WERI-Rb-1 (cell line): ENCODE results near the gene ACACA.

Source experiments
- DNase-seq: peaks from one replicate; pipeline ENCODE4 v3.0.0-alpha.2; 2020
- H3K27ac ChIP-seq: fragments of 250-450 bp; sonication (Bioruptor Pico); 2 replicates; pipeline ENCODE4 v1.5.1; 2020; ENCODE audit warnings: mild to moderate bottlenecking, moderate library complexity
- H3K27me3 ChIP-seq: fragments of 250-450 bp; sonication (Bioruptor Pico); 2 replicates; pipeline ENCODE4 v1.5.1; 2021; ENCODE audit warnings: mild to moderate bottlenecking, low read depth, moderate library complexity; ENCODE audit not compliant: insufficient read depth, severe bottlenecking
- H3K36me3 ChIP-seq: fragments of 250-450 bp; sonication (Bioruptor Pico); 2 replicates; pipeline ENCODE4 v1.5.1; 2020; ENCODE audit warnings: mild to moderate bottlenecking, moderate library complexity
- H3K4me3 ChIP-seq: 2 replicates; pipeline ENCODE4 v1.5.1; 2011; ENCODE audit warnings: low read depth, mild to moderate bottlenecking, control low read depth, low read length
- H3K9me3 ChIP-seq: fragments of 250-450 bp; sonication (Bioruptor Pico); 2 replicates; pipeline ENCODE4 v1.5.1; 2021; ENCODE audit warnings: mild to moderate bottlenecking, moderate library complexity; ENCODE audit not compliant: severe bottlenecking
- TF ChIP-seq, protein P1 (sequence below): IDR thresholded peaks from 2 replicates; pipeline ENCODE4 v1.5.1; 2011; ENCODE audit warnings: low read depth, mild to moderate bottlenecking, control low read depth, inconsistent platforms, low read length

The ACACA gene

DNA sequence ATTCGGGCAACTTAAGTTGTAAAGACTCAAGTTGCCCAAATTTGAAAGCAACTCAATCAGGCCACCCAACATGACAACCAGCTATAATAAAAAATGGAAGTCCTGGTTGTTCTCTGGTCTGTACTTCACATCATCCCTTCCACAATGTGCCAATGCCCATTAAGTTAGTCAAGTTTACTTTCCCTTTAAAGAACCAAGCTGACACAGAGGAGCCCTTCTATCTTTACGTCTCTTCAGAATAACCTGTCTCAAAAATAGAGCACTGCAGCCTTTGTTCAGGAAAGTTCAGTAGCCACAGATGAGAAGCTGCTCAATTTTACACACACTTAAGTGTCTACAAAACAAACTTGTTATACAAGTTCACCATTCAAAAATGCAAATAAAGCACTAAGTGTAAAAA is 106.0 kb downstream of the ACACA start:
- Histone ChIP-seq H3K4me3 (no peak overlapping the region), H3K9me3 (no peaks in the 10 kb centered on the region), H3K27me3 (no peaks in the 10 kb centered on the region), H3K27ac (no peak overlapping the region), H3K36me3 (peaks cover 19% of the 10 kb centered on the region)
- no peak for DNase-seq
- TF ChIP-seq, protein P1, sequence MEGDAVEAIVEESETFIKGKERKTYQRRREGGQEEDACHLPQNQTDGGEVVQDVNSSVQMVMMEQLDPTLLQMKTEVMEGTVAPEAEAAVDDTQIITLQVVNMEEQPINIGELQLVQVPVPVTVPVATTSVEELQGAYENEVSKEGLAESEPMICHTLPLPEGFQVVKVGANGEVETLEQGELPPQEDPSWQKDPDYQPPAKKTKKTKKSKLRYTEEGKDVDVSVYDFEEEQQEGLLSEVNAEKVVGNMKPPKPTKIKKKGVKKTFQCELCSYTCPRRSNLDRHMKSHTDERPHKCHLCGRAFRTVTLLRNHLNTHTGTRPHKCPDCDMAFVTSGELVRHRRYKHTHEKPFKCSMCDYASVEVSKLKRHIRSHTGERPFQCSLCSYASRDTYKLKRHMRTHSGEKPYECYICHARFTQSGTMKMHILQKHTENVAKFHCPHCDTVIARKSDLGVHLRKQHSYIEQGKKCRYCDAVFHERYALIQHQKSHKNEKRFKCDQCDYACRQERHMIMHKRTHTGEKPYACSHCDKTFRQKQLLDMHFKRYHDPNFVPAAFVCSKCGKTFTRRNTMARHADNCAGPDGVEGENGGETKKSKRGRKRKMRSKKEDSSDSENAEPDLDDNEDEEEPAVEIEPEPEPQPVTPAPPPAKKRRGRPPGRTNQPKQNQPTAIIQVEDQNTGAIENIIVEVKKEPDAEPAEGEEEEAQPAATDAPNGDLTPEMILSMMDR = no peak

DNA sequence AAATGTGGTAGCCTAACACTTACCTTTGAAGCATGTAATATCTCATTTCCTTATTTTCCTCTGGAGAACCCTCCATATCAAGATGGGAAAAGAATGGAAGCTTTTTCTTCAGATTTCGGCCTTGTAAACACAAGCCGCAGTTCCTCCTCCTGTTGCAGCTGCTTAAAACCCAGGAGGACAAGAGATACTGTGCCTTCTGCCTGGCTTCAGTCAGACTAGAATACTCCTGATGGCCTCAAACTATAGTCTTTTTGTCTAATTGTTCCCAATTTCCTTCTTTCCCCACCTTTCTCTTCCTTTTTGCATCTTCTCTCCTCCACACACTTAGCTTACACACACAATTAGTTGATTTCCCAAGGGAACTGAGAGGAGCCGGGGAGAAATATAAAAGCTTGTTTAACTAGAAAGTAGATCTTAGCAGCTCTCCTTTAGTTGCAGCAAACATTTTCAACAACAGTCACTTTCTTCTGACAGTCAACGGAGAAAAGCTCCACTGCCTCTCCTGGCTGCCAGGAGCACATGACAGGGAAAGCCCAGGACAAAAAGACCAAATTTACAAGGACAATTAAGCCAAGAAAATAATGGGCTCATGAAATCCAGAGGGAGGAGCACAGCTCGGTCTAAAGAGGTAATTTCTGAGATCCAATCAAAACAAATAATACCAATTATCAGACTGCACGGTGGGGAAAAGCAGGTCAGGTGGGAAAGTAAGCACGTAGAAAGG is 107.2 kb downstream of the ACACA start:
- peaks cover 16% of the 10 kb centered on the region for H3K36me3 ChIP-seq
- H3K27me3 ChIP-seq = no peaks in the 10 kb centered on the region
- H3K4me3 ChIP-seq = no peak overlapping the region
- H3K27ac ChIP-seq = no peak overlapping the region
- no peak for DNase-seq
- TF ChIP-seq, protein P1 = no peak
- no peaks in the 10 kb centered on the region for H3K9me3 ChIP-seq

DNA sequence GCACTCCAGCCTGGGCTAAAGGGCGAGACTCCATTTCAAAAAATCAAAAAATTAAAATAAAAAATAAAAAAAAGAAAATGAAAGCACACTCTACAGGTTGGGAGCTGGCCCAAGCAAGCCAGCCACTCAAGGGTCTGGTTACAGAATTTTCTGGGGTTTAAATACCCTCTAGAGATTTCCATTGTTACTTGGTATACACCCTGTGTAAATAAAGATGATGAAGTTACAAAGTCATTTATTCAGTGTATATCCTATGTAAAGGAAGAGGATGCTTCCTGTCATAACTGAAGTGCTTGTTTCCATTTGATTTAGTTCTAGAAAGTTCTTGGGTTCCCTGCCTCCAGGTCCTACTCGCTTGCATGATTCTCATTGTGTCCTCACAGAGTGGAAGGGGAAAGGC is 110.7 kb downstream of the ACACA start:
- Histone ChIP-seq H3K27ac (no peak overlapping the region), H3K36me3 (peaks cover 2% of the 10 kb centered on the region; the same call in 1 of the 2 replicates), H3K27me3 (no peaks in the 10 kb centered on the region), H3K4me3 (no peak overlapping the region), H3K9me3 (no peaks in the 10 kb centered on the region)
- TF ChIP-seq, protein P1 = no peak
- no peak for DNase-seq

DNA sequence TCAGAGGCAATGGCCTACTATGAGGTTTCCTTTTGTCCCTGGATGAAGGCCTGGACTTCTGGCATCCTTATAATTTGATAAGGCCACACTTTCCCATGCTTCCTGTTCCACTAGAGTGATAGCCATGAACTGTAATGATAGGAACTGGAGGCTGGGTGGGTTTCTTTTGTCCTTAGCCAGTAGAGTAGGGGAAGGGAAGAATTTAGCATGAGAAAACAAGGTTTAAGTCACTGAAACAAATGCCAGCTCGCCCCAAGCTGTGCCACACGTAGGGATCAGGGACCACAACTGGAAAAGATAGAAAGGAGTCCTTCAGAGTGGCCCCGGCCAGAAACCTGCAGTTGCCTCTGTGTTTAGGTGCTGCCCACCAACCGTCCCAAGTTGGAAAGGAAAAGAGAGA is 111.7 kb downstream of the ACACA start:
- Histone ChIP-seq H3K36me3 (peaks cover 2% of the 10 kb centered on the region; the same call in 1 of the 2 replicates), H3K27me3 (no peaks in the 10 kb centered on the region), H3K27ac (no peak overlapping the region), H3K4me3 (no peak overlapping the region), H3K9me3 (no peaks in the 10 kb centered on the region)
- DNase-seq = no peak
- TF ChIP-seq, protein P1 = no peak

DNA sequence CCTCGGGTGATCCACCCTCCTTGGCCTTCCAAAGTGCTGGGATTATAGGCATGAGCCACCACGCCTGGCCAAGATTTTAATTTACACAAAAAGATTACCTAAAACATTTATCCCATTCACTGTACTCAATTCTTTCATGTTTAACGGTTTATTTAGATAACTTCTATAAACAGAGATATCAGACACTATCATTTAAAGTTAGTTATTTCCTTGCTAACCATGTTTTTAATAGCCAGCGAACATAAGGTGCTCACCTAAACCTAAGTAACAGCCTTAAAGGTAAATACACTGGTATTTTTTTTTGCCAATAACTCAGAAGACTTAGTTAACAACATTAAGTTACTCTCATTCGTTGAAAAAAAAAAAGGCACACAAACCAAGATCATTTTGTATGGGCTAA is 112.9 kb downstream of the ACACA start:
- TF ChIP-seq, protein P1 = no peak
- H3K27ac ChIP-seq = no peak overlapping the region
- no peaks in the 10 kb centered on the region for H3K9me3 ChIP-seq
- no peaks in the 10 kb centered on the region for H3K27me3 ChIP-seq
- DNase-seq = no peak
- no peak overlapping the region for H3K4me3 ChIP-seq
- H3K36me3 ChIP-seq = peaks cover 2% of the 10 kb centered on the region; the same call in 1 of the 2 replicates
